ENCODE measurements around the gene ELMO2.
A peak's percentile ranks its signal among the peaks of the same experiment; 100 is the strongest.

The ELMO2 gene

GRCh38 chr20:46446851-46447250 lies 40.4 kb upstream of the ELMO2 start:
- no peak for ATAC-seq
- TF ChIP-seq ISL1 (CRISPR knock-in tag; IDR thresholded peaks at IDR 0.05) (no peak), ARNTL (CRISPR knock-in tag; IDR thresholded peaks at IDR 0.05; ENCODE audit: borderline replicate concordance, low read depth) (no peak), TSHZ2 (CRISPR knock-in tag; IDR thresholded peaks at IDR 0.05) (no peak), ZNF8 (CRISPR knock-in tag; IDR thresholded peaks at IDR 0.05) (no peak), TOX (CRISPR knock-in tag; IDR thresholded peaks at IDR 0.05; ENCODE audit: borderline replicate concordance) (no peak)

DNA sequence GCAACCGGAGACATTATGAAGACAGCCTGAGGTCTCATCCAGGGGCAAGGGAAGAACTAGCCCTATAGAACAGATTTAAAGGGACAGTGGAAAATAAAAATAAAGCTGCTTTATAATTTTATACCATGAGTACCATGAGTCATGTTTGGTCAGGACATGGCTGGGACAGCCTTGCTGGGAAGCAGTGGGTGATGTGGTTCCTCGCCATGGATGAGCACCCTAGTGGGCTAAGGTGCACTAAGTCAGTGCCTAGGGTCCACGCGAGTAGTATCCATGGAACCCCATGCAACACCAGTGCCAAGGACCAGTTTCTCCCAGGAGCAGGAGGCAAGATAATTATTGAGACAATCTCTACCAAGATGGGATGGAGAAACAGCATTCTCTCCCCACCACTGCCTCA lies 33.4 kb upstream of the ELMO2 start:
- no peak for TF ChIP-seq ZC3H10 (CRISPR knock-in tag; IDR thresholded peaks at IDR 0.05)
- no peak for TF ChIP-seq ISL1 (CRISPR knock-in tag; IDR thresholded peaks at IDR 0.05)
- no peak for TF ChIP-seq ZNF70 (CRISPR knock-in tag; IDR thresholded peaks at IDR 0.05)
- TF ChIP-seq, protein P1, sequence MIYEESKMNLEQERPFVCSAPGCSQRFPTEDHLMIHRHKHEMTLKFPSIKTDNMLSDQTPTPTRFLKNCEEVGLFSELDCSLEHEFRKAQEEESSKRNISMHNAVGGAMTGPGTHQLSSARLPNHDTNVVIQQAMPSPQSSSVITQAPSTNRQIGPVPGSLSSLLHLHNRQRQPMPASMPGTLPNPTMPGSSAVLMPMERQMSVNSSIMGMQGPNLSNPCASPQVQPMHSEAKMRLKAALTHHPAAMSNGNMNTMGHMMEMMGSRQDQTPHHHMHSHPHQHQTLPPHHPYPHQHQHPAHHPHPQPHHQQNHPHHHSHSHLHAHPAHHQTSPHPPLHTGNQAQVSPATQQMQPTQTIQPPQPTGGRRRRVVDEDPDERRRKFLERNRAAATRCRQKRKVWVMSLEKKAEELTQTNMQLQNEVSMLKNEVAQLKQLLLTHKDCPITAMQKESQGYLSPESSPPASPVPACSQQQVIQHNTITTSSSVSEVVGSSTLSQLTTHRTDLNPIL (CRISPR knock-in tag; IDR thresholded peaks at IDR 0.05; ENCODE audit: low read depth) = no peak
- TF ChIP-seq ZFP30 (CRISPR knock-in tag; IDR thresholded peaks at IDR 0.05) = no peak
- no peak for TF ChIP-seq BACH2 (CRISPR knock-in tag; IDR thresholded peaks at IDR 0.05; ENCODE audit: borderline replicate concordance)
- no peak for TF ChIP-seq TCF4 (CRISPR knock-in tag; IDR thresholded peaks at IDR 0.05; ENCODE audit: borderline replicate concordance)
- no peak for ATAC-seq

GRCh38 chr20:46438156-46438750 lies 31.8 kb upstream of the ELMO2 start:
- TF ChIP-seq, protein P1 (CRISPR knock-in tag; IDR thresholded peaks at IDR 0.05; ENCODE audit: low read depth) = no peak
- no peak for TF ChIP-seq SNAI2 (CRISPR knock-in tag; IDR thresholded peaks at IDR 0.05)
- TF ChIP-seq ISL1 (CRISPR knock-in tag; IDR thresholded peaks at IDR 0.05) = no peak
- no peak for TF ChIP-seq ZFP3 (CRISPR knock-in tag; IDR thresholded peaks at IDR 0.05)
- no peak for TF ChIP-seq ZNF8 (CRISPR knock-in tag; IDR thresholded peaks at IDR 0.05)
- TF ChIP-seq, protein P2, sequence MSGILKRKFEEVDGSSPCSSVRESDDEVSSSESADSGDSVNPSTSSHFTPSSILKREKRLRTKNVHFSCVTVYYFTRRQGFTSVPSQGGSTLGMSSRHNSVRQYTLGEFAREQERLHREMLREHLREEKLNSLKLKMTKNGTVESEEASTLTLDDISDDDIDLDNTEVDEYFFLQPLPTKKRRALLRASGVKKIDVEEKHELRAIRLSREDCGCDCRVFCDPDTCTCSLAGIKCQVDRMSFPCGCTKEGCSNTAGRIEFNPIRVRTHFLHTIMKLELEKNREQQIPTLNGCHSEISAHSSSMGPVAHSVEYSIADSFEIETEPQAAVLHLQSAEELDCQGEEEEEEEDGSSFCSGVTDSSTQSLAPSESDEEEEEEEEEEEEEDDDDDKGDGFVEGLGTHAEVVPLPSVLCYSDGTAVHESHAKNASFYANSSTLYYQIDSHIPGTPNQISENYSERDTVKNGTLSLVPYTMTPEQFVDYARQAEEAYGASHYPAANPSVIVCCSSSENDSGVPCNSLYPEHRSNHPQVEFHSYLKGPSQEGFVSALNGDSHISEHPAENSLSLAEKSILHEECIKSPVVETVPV (CRISPR knock-in tag; IDR thresholded peaks at IDR 0.05) = no peak
- no peak for TF ChIP-seq GLIS3 (CRISPR knock-in tag; IDR thresholded peaks at IDR 0.05)
- no peak for TF ChIP-seq ZNF565 (CRISPR knock-in tag; conservative IDR thresholded peaks at IDR 0.05; ENCODE audit: low read depth)
- TF ChIP-seq ZC3H10 (CRISPR knock-in tag; IDR thresholded peaks at IDR 0.05) = no peak
- no peak for TF ChIP-seq TOX (CRISPR knock-in tag; IDR thresholded peaks at IDR 0.05; ENCODE audit: borderline replicate concordance)
- TF ChIP-seq BACH2 (CRISPR knock-in tag; IDR thresholded peaks at IDR 0.05; ENCODE audit: borderline replicate concordance) = no peak
- no peak for TF ChIP-seq POU6F1 (CRISPR knock-in tag; IDR thresholded peaks at IDR 0.05; ENCODE audit: borderline replicate concordance, low read depth)
- TF ChIP-seq TCF4 (CRISPR knock-in tag; IDR thresholded peaks at IDR 0.05; ENCODE audit: borderline replicate concordance) = no peak
- TF ChIP-seq ZFP30 (CRISPR knock-in tag; IDR thresholded peaks at IDR 0.05) = no peak
- no peak for TF ChIP-seq ESRRG (CRISPR knock-in tag; IDR thresholded peaks at IDR 0.05)
- TF ChIP-seq OSR1 (CRISPR knock-in tag; IDR thresholded peaks at IDR 0.05) = no peak
- ATAC-seq = peak; percentile 85

- ATAC-seq = no peak
- TF ChIP-seq, protein P1 (CRISPR knock-in tag; IDR thresholded peaks at IDR 0.05; ENCODE audit: low read depth) = no peak
- TF ChIP-seq ESRRG (CRISPR knock-in tag; IDR thresholded peaks at IDR 0.05) = no peak
- TF ChIP-seq, protein P2 (CRISPR knock-in tag; IDR thresholded peaks at IDR 0.05) = no peak
- no peak for TF ChIP-seq ZNF70 (CRISPR knock-in tag; IDR thresholded peaks at IDR 0.05)
- no peak for TF ChIP-seq PATZ1 (CRISPR knock-in tag; IDR thresholded peaks at IDR 0.05; ENCODE audit: borderline replicate concordance)
- no peak for TF ChIP-seq OSR1 (CRISPR knock-in tag; IDR thresholded peaks at IDR 0.05)
- no peak for TF ChIP-seq ZFP3 (CRISPR knock-in tag; IDR thresholded peaks at IDR 0.05)
- no peak for TF ChIP-seq SNAI2 (CRISPR knock-in tag; IDR thresholded peaks at IDR 0.05)
- TF ChIP-seq BACH2 (CRISPR knock-in tag; IDR thresholded peaks at IDR 0.05; ENCODE audit: borderline replicate concordance) = no peak
- no peak for TF ChIP-seq PPARA (CRISPR knock-in tag; IDR thresholded peaks at IDR 0.05; ENCODE audit: borderline replicate concordance)
Observed at GRCh38 chr20:46435146-46435545, 28.7 kb upstream of the ELMO2 start.

Data from SK-N-SH treated with all-trans-retinoic acid at 6 μM for 48 hours (cell line).